AG04450 (cell line): ENCODE data around the gene SF3B2. TPM values are rescaled to one million over a fixed set of nuclear protein-coding genes. Genes with fewer than 3 reads are reported as not detected.

Experiments
- CTCF ChIA-PET: fragments of 300-600, 350-600 bp; formaldehyde crosslinking; extraction: SDS; loops from one replicate; lab custom pipeline; 2022; ENCODE audit warnings: antibody characterized with exemption, inconsistent platforms; lab: Charles Lee
- POLR2A ChIA-PET: fragments of 350-600 bp; formaldehyde crosslinking; extraction: SDS; loops from one replicate; lab custom pipeline; 2021; ENCODE audit warnings: antibody characterized with exemption, inconsistent platforms; lab: Yijun Ruan, JAX
- DNase-seq: peaks from one replicate; pipeline ENCODE4 v3.0.0-alpha.2; 2011; ENCODE audit warnings: low read depth, low spot score
- H3K27ac ChIP-seq: one replicate; pipeline ENCODE4 v1.5.1; 2012; ENCODE audit warnings: low read depth, low read length, control low read depth
- H3K27me3 ChIP-seq: one replicate; pipeline ENCODE4 v1.6.0; 2012; ENCODE audit warnings: low read length; ENCODE audit not compliant: control insufficient read depth, insufficient read depth
- H3K4me3 ChIP-seq: 2 replicates; pipeline ENCODE4 v1.5.1; 2011; ENCODE audit warnings: mild to moderate bottlenecking, low read depth, low read length, control low read depth
- H3K9me3 ChIP-seq: 2 replicates; pipeline ENCODE4 v1.5.1; 2012; ENCODE audit warnings: low read length; ENCODE audit not compliant: control insufficient read depth, insufficient read depth
- CTCF ChIP-seq: IDR thresholded peaks from 2 replicates; pipeline ENCODE4 v1.5.1; 2011; ENCODE audit warnings: low read depth, low read length, control low read depth, inconsistent platforms
- polyA minus RNA-seq: library from RNA; depleted of rRNA, polyadenylated mRNA; stranded (reverse); fragments of >200 nt; gene quantifications from 2 replicates; pipeline ENCODE4 v1.2.3, GENCODE V29; 2011; rRNA and poly(A)+ RNA removed
- polyA plus RNA-seq: library from polyadenylated mRNA; depleted of rRNA; stranded (reverse); fragments of >200 nt; gene quantifications from 2 replicates; pipeline ENCODE4 v1.2.3, GENCODE V29; 2011; rRNA removed

The SF3B2 gene
- polyA plus RNA-seq (88.2 and 97.1 TPM in 2 replicates), polyA minus RNA-seq (79.5 and 86.6 TPM in 2 replicates)

GRCh38 chr11:66051766-66052663, at the start of gene SF3B2:
TSS of gene SF3B2 (plus strand) at chr11:66052364. CDS start at chr11:66052385, 21 bp downstream.
- Histone ChIP-seq H3K4me3 (peak within 1 kb of the TSS; percentile 87), H3K9me3 (no peaks in the 10 kb centered on the region; the same call in 1 of the 2 replicates), H3K27ac (peak within 1 kb of the TSS; percentile 83), H3K27me3 (peaks cover 4% of the 10 kb centered on the region)
- ChIA-PET POLR2A (interaction anchor here (0.6 to 2.6 kb wide), 9 partner anchors 12 to 633 kb away, joined by 3 to 12 read pairs (median 3); partner anchors contain the start of genes BANF1, FOSL1 and PACS1), CTCF (interaction anchor here (0.9 to 7.0 kb wide), 5 partner anchors 8 to 171 kb away, joined by 3 to 103 read pairs (median 4); no protein-coding TSS in a partner anchor)
- no peak for TF ChIP-seq CTCF
- DNase-seq, result peak; percentile 96

DNA sequence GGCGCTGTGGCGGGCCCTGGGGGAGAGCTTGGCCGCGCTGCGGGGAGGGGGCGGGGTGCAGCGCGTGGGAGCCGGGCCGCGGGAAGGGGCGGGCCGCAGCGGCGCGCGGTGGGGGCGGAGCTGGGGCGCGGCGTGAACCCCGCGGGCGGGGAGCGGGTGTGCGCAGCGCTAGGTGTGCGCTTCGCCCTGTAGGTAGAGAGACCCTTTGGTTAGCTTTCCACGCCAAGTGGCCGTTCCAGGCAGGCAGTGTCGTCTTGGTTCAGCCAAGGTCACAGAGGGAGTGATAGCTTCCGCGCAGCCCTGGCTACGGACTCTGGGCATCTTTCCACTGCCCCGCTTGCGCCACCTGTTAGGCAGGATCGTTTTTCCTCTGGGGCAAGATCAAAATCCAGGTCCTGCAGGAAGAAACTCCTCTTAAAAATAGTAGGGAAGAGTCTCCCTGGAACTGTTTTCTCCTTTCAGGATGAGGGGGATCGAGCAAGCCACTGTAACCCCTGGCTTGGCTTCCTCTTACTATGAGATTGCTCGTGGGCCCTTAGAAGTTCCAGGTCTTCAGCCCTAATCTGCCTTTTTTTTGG, 49.4 kb upstream of the SF3B2 start:
- peak; percentile 28 for TF ChIP-seq CTCF
- peak overlapping the region; percentile 99 for H3K27ac ChIP-seq
- no peak for DNase-seq
- no peaks in the 10 kb centered on the region; the same call in 1 of the 2 replicates for H3K9me3 ChIP-seq
- no peaks in the 10 kb centered on the region for H3K27me3 ChIP-seq
- CTCF ChIA-PET, result interaction anchor here (0.7 to 1.2 kb wide), 5 partner anchors 20 to 143 kb away, joined by 3 to 7 read pairs (median 3); partner anchors contain the start of genes FIBP and MUS81
- H3K4me3 ChIP-seq, result peak overlapping the region; percentile 75
- POLR2A ChIA-PET, result interaction anchor here (0.5 to 1.7 kb wide), 12 partner anchors 20 to 841 kb away, joined by 3 to 8 read pairs (median 4); partner anchors contain the start of genes CCDC85B, CFL1, FIBP and RCE1

DNA sequence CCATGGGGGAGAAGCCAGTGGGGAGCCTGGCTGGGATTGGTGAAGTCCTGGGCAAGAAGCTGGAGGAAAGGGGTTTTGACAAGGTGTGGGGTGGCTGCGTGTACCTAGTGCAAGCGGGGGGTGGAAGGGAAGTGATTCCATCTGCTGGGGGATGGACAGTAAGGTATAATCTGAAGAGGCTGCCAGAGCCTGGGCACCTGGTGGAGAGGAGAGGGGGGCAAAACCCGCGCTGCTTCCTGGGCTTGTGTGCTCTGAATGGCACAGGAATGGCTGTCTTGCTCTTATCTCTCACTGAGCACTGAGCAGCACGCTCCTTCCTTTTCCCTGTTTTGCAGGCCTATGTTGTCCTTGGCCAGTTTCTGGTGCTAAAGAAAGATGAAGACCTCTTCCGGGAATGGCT, 48.9 kb upstream of the SF3B2 start:
- no peak for DNase-seq
- POLR2A ChIA-PET, result interaction anchor here (0.7 to 1.7 kb wide), 5 partner anchors 19 to 840 kb away, joined by 3 to 8 read pairs (median 4); partner anchors contain the start of genes CFL1, FIBP, RCE1 and SART1
- Histone ChIP-seq H3K9me3 (no peaks in the 10 kb centered on the region; the same call in 1 of the 2 replicates), H3K4me3 (peak overlapping the region; percentile 75), H3K27me3 (no peaks in the 10 kb centered on the region), H3K27ac (no peak overlapping the region)
- no peak for TF ChIP-seq CTCF
- CTCF ChIA-PET, result interaction anchor here (0.7 to 1.2 kb wide), 3 partner anchors 19 to 143 kb away, joined by 3 to 7 read pairs (median 3); partner anchors contain the start of genes FIBP and MUS81

DNA sequence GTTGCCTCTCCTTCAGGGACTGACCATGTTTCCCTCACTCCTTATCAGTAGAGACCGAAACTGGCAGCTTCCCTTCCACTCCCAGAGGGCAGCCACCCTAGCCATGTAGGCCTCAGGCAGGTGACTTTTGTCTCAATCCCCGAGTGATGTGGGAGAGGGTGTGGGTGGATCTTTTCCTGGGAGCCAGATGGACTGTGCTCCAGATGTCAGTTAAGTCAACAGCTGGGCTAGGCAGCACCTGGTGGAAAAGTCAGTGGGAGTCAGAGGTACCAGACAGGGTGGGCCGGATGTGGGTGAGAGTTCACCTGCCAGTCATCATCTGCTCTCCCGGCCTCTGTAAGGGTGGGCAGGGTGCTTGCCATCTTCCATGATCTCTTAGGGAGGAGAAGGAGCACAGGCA, 48.0 kb upstream of the SF3B2 start:
- no peak overlapping the region for H3K4me3 ChIP-seq
- no peak for DNase-seq
- ChIA-PET POLR2A (no interaction called here), CTCF (interaction anchor here (1.6 kb wide), 1 partner anchor 18 kb away, joined by 5 read pairs; no protein-coding TSS in a partner anchor)
- H3K9me3 ChIP-seq, result no peaks in the 10 kb centered on the region; the same call in 1 of the 2 replicates
- TF ChIP-seq CTCF, result no peak
- H3K27me3 ChIP-seq, result no peaks in the 10 kb centered on the region
- no peak overlapping the region for H3K27ac ChIP-seq
